Measurements from ENCODE around the gene ELK1. TPM values are rescaled to one million over a fixed set of nuclear protein-coding genes. Genes with fewer than 3 reads are reported as not detected.
A peak's percentile ranks its signal among the peaks of the same experiment; 100 is the strongest.

Gene ELK1
- 40.9 and 41.5 TPM in 2 replicates for total RNA-seq
- long read RNA-seq, partial matches to known transcripts, result 0 of 7 reads
- long read RNA-seq, other reads (novel, unspliced or antisense), result 3 of 7 reads

GRCh38 chrX:47650164-47651042 is at the start of gene ELK1:
Gene ELK1, minus strand, starts transcription at chrX:47650563. Its CDS starts 9,122 bp downstream, at chrX:47641441.
- peak within 1 kb of the TSS; percentile 97 for H3K27ac Mint-ChIP-seq (ENCODE audit: unreplicated experiment)
- H3K4me3 Mint-ChIP-seq (ENCODE audit: unreplicated experiment), result peak within 1 kb of the TSS; percentile 81
- DNase-seq (ENCODE audit: extremely low spot score, unreplicated experiment), result peak; percentile 98
- TF ChIP-seq CTCF (IDR thresholded peaks at IDR 0.05), result no peak
- no peaks in the 10 kb centered on the region for H3K27me3 Mint-ChIP-seq (ENCODE audit: unreplicated experiment)
- H3K36me3 Mint-ChIP-seq (ENCODE audit: unreplicated experiment), result peaks cover 5% of the 10 kb centered on the region
- H3K9me3 Mint-ChIP-seq (ENCODE audit: unreplicated experiment), result peaks cover 5% of the 10 kb centered on the region
- peaks cover 18% of the 10 kb centered on the region for H3K4me1 Mint-ChIP-seq (ENCODE audit: unreplicated experiment)

GRCh38 chrX:47697181-47697580 is 46.8 kb upstream of the ELK1 start:
- no peak for TF ChIP-seq CTCF (IDR thresholded peaks at IDR 0.05)
- H3K27ac Mint-ChIP-seq (ENCODE audit: unreplicated experiment), result no peak overlapping the region
- no peak overlapping the region for H3K4me3 Mint-ChIP-seq (ENCODE audit: unreplicated experiment)
- DNase-seq (ENCODE audit: extremely low spot score, unreplicated experiment), result no peak
- peaks cover 5% of the 10 kb centered on the region for H3K27me3 Mint-ChIP-seq (ENCODE audit: unreplicated experiment)
- no peaks in the 10 kb centered on the region for H3K4me1 Mint-ChIP-seq (ENCODE audit: unreplicated experiment)
- H3K36me3 Mint-ChIP-seq (ENCODE audit: unreplicated experiment), result no peaks in the 10 kb centered on the region
- H3K9me3 Mint-ChIP-seq (ENCODE audit: unreplicated experiment), result peaks cover 5% of the 10 kb centered on the region

GRCh38 chrX:47690175-47690574 is 39.8 kb upstream of the ELK1 start:
- Mint-ChIP-seq H3K4me1 (ENCODE audit: unreplicated experiment) (no peaks in the 10 kb centered on the region), H3K9me3 (ENCODE audit: unreplicated experiment) (peaks cover 5% of the 10 kb centered on the region), H3K27me3 (ENCODE audit: unreplicated experiment) (peaks cover 10% of the 10 kb centered on the region), H3K36me3 (ENCODE audit: unreplicated experiment) (no peaks in the 10 kb centered on the region), H3K4me3 (ENCODE audit: unreplicated experiment) (no peak overlapping the region), H3K27ac (ENCODE audit: unreplicated experiment) (no peak overlapping the region)
- TF ChIP-seq CTCF (IDR thresholded peaks at IDR 0.05), result no peak
- DNase-seq (ENCODE audit: extremely low spot score, unreplicated experiment), result no peak

- H3K27me3 Mint-ChIP-seq (ENCODE audit: unreplicated experiment), result peaks cover 10% of the 10 kb centered on the region
These were observed 36.9 kb upstream of the ELK1 start for GRCh38 chrX:47687263-47687662.

More at GRCh38 chrX:47687263-47687662, 36.9 kb upstream of the ELK1 start:
- Mint-ChIP-seq H3K9me3 (ENCODE audit: unreplicated experiment) (peaks cover 5% of the 10 kb centered on the region), H3K4me3 (ENCODE audit: unreplicated experiment) (no peak overlapping the region), H3K4me1 (ENCODE audit: unreplicated experiment) (no peaks in the 10 kb centered on the region), H3K27ac (ENCODE audit: unreplicated experiment) (no peak overlapping the region), H3K36me3 (ENCODE audit: unreplicated experiment) (no peaks in the 10 kb centered on the region)
- no peak for DNase-seq (ENCODE audit: extremely low spot score, unreplicated experiment)
- no peak for TF ChIP-seq CTCF (IDR thresholded peaks at IDR 0.05)
